HFFc6 (cell line): ENCODE data around the gene FLNC. TPM values are rescaled to one million over a fixed set of nuclear protein-coding genes. Genes with fewer than 3 reads are reported as not detected.
A peak's percentile ranks its signal among the peaks of the same experiment; 100 is the strongest.

Experiments
- DNase-seq: peaks from one replicate; pipeline ENCODE4 v3.0.0-alpha.2; 2018
- H3K27ac Mint-ChIP-seq: 2 replicates; pipeline ENCODE4 v1.8.0; 2020; ENCODE audit warnings: mild to moderate bottlenecking, mixed read lengths
- H3K27me3 Mint-ChIP-seq: 2 replicates; pipeline ENCODE4 v1.8.0; 2021; ENCODE audit warnings: mild to moderate bottlenecking, moderate library complexity, mixed read lengths; ENCODE audit not compliant: insufficient read depth
- H3K36me3 Mint-ChIP-seq: 2 replicates; pipeline ENCODE4 v1.8.0; 2021; ENCODE audit warnings: low read depth, mixed read lengths
- H3K4me1 Mint-ChIP-seq: 2 replicates; pipeline ENCODE4 v1.8.0; 2020; ENCODE audit warnings: low read depth, mixed read lengths
- H3K4me3 Mint-ChIP-seq: 2 replicates; pipeline ENCODE4 v1.8.0; 2020; ENCODE audit warnings: mild to moderate bottlenecking, moderate library complexity, mixed read lengths
- H3K9me3 Mint-ChIP-seq: 2 replicates; pipeline ENCODE4 v1.8.0; 2020; ENCODE audit warnings: mild to moderate bottlenecking, mixed read lengths
- CTCF ChIP-seq: fragments of 200-600 bp; sonication (generic); IDR thresholded peaks from 2 replicates; pipeline ENCODE4 v1.5.0; 2021; ENCODE audit warnings: antibody characterized with exemption, mild to moderate bottlenecking
- total RNA-seq, 6 experiments: library from RNA; stranded (reverse); fragmentation: NEBNext Ultra II Directional; extraction: Animal tissue kit (Norgen Biotek cat#: 25700); gene quantifications; 2 replicates in 1 of 6; 3 replicates in 5 of 6; pipeline ENCODE4 v1.2.3, GENCODE V29; 2021

Gene FLNC
- total RNA-seq, 6 experiments from 2014 or later, result 492 to 540 (median 512) TPM

- no peak for DNase-seq
- TF ChIP-seq CTCF, result no peak
- peaks cover 14% of the 10 kb centered on the region for H3K4me1 Mint-ChIP-seq
- no peaks in the 10 kb centered on the region for H3K9me3 Mint-ChIP-seq
- no peak overlapping the region for H3K27ac Mint-ChIP-seq
- no peaks in the 10 kb centered on the region for H3K36me3 Mint-ChIP-seq
- peaks cover 30% of the 10 kb centered on the region for H3K27me3 Mint-ChIP-seq
- H3K4me3 Mint-ChIP-seq, result no peak overlapping the region
Measured at GRCh38 chr7:128902761-128903585, 72.8 kb downstream of the FLNC start.

- Mint-ChIP-seq H3K9me3 (no peaks in the 10 kb centered on the region), H3K27ac (no peak overlapping the region), H3K4me1 (peaks cover 8% of the 10 kb centered on the region), H3K4me3 (no peak overlapping the region), H3K27me3 (peaks cover 27% of the 10 kb centered on the region), H3K36me3 (no peaks in the 10 kb centered on the region)
- DNase-seq, result no peak
- TF ChIP-seq CTCF, result no peak
Measured at GRCh38 chr7:128903621-128904361, 73.6 kb downstream of the FLNC start.

GRCh38 chr7:128904381-128905197, 74.4 kb downstream of the FLNC start:
- peaks cover 16% of the 10 kb centered on the region for H3K4me1 Mint-ChIP-seq
- no peaks in the 10 kb centered on the region for H3K9me3 Mint-ChIP-seq
- peak; percentile 83 for TF ChIP-seq CTCF
- no peaks in the 10 kb centered on the region for H3K36me3 Mint-ChIP-seq
- H3K4me3 Mint-ChIP-seq, result no peak overlapping the region
- H3K27me3 Mint-ChIP-seq, result peaks cover 33% of the 10 kb centered on the region
- peak; percentile 62 for DNase-seq
- no peak overlapping the region for H3K27ac Mint-ChIP-seq

GRCh38 chr7:128906001-128906765, 76.0 kb downstream of the FLNC start:
- Mint-ChIP-seq H3K36me3 (no peaks in the 10 kb centered on the region), H3K4me3 (no peak overlapping the region), H3K27me3 (peaks cover 36% of the 10 kb centered on the region), H3K9me3 (no peaks in the 10 kb centered on the region), H3K4me1 (peaks cover 22% of the 10 kb centered on the region), H3K27ac (no peak overlapping the region)
- TF ChIP-seq CTCF, result no peak
- DNase-seq, result no peak
